Endothelial cell of umbilical vein (primary cell): ENCODE results near the gene PRDM13.

Experiments
- EZH2 ChIP-seq: IDR thresholded peaks from 2 replicates; pipeline ENCODE4 v1.6.1; 2012; ENCODE audit warnings: borderline replicate concordance, low read depth, mild to moderate bottlenecking, moderate library complexity, low read length, inconsistent platforms; ENCODE audit not compliant: severe bottlenecking
- JUN ChIP-seq: IDR thresholded peaks from 2 replicates; pipeline ENCODE4 v1.6.1; 2011; ENCODE audit warnings: borderline replicate concordance, low read depth; ENCODE audit not compliant: insufficient read length, insufficient read depth
- POLR2A ChIP-seq: IDR thresholded peaks from 2 replicates; pipeline ENCODE4 v1.6.1; 2012; ENCODE audit warnings: low read depth, mild to moderate bottlenecking, control low read depth, low read length
- POLR2AphosphoS5 ChIP-seq: IDR thresholded peaks from 2 replicates; pipeline ENCODE4 v1.6.1; 2012; ENCODE audit warnings: low read depth, mild to moderate bottlenecking, control low read depth, low read length, moderate library complexity; ENCODE audit not compliant: insufficient read depth
- TF ChIP-seq, protein P1 (sequence below): IDR thresholded peaks from 2 replicates; pipeline ENCODE4 v1.6.1; 2011; ENCODE audit not compliant: insufficient read depth, insufficient read length
- TF ChIP-seq, protein P2 (sequence below), 2 donors: IDR thresholded peaks; 1 replicate in 1 of 2; 2 replicates in 1 of 2; pipeline ENCODE4 v1.5.1; 2011; ENCODE audit warnings: low read length in 2 of 2, mild to moderate bottlenecking in 2 of 2, moderate library complexity in 2 of 2, control low read depth in 1 of 2, inconsistent platforms in 1 of 2, low read depth in 1 of 2; ENCODE audit not compliant: insufficient read depth in 1 of 2; ENCODE audit errors: extremely low read depth in 1 of 2

DNA sequence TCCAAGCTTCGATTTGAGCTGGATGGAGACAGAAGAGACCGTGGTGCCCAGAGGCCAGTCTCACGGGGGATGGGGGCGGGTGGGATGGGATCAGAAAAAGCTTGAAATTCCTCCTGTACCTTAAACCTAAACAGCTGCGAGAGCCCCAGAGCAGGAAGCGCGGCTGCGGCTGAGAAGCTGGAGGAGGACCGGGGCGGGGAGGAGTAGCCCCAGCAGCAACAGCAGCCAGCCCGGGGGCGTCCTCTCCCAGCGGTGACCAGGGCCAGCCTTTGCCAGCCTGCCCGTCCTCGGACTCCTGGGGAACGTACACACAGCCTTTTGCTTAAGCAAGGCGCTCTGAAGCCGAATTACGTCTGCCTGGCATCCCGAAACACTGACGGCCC, 17.4 kb upstream of the PRDM13 start:
- TF ChIP-seq POLR2AphosphoS5 (no peak), EZH2 (peak; percentile 83), POLR2A (no peak), JUN (no peak)
- TF ChIP-seq, protein P1, sequence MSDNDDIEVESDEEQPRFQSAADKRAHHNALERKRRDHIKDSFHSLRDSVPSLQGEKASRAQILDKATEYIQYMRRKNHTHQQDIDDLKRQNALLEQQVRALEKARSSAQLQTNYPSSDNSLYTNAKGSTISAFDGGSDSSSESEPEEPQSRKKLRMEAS, result no peak
- TF ChIP-seq, protein P2, sequence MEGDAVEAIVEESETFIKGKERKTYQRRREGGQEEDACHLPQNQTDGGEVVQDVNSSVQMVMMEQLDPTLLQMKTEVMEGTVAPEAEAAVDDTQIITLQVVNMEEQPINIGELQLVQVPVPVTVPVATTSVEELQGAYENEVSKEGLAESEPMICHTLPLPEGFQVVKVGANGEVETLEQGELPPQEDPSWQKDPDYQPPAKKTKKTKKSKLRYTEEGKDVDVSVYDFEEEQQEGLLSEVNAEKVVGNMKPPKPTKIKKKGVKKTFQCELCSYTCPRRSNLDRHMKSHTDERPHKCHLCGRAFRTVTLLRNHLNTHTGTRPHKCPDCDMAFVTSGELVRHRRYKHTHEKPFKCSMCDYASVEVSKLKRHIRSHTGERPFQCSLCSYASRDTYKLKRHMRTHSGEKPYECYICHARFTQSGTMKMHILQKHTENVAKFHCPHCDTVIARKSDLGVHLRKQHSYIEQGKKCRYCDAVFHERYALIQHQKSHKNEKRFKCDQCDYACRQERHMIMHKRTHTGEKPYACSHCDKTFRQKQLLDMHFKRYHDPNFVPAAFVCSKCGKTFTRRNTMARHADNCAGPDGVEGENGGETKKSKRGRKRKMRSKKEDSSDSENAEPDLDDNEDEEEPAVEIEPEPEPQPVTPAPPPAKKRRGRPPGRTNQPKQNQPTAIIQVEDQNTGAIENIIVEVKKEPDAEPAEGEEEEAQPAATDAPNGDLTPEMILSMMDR (IDR thresholded peaks at IDR 0.05; ENCODE audit: extremely low read depth in 1 of 2, insufficient read depth in 1 of 2, low read depth in 1 of 2, low read length in 2 of 2), result no peak
